ENCODE measurements around the gene KRT13.
A peak's percentile ranks its signal among the peaks of the same experiment; 100 is the strongest.

KRT13 gene

DNA sequence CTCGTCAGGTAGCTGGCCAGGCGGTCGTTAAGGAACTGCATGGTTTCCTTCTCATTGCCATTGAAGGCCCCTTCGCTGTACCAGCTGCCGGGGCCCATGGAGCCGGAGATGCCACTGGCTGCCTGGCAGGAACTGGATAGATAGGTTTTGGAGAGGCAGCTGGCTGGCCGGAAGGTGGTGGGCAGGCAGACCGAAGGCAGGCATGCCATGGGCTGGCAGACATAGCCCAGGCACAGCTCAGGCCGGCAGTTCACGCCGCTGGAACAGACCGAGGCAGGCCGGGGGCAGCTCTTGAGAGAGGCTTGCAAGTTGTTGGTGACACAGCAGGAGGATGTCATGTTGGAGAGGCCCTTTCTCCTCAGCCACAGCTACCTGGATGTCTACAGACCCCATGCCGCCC lies 38.4 kb downstream of the KRT13 start, which contains the start of gene KRT32:
TSS of gene KRT32 (minus strand) at position 399 of the 400 bp plus-strand sequence. CDS start at position 338, 61 bp downstream.
- no peak for DNase-seq (ENCODE audit: low spot score)

DNA sequence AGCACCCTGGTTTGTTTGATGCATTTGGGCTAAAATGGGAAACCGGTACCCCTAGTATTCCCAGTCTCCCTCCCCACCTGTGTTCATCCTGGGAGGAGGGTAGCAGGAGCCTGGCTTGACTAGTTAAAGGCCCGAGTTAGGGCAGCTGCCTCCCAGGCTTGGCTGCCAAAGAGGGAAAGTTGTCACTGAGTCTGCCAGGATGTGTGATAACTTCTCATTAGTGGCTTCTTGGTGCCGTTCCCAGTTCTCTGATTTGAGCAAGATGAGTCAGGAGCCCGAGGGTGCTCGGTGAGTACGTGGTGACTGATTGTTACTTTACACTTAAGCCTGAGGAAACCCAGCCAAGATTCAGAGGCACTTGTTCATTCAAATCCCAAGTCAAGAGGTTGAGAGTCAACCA lies 40.7 kb downstream of the KRT13 start:
- DNase-seq (ENCODE audit: low spot score) = peak; percentile 68

DNA sequence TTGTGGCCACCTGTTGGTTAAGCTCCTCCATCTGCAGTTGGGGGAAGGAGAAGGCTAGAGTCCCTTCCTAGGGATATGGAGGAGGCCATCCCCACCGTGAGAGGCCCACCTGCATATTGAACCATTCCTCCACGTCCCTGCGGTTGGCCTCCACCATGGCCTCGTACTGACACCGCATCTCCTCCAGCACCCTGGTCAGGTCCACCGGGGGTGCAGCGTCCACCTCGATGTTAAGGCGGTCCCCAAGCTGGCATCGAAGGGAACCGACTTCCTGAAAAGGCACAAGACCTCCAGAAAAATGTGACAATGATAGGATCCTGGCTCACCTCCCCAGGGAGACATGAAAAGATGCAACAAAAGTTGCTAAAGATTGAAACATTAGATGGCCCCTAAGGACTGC lies 41.2 kb downstream of the KRT13 start:
- DNase-seq (ENCODE audit: low spot score) = no peak

DNA sequence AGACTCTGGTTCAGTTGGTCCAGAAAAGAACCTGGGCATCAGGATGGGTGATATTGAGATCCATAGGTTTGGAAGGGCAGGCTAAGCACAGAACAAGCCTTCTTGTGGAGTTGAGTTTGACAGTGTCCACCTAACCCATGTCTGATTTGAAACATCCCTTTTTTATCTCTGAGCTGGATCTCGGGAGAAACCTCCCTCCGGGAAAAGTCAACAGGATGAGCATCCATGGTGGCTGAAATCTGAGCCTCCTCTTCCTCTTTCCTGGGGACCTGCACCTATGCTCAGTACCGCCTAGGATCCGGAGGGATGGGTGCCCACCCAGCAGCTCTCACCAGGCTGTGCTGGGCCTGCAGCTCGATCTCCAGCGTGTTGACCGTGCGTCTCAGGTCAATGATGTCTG lies 41.7 kb downstream of the KRT13 start:
- no peak for DNase-seq (ENCODE audit: low spot score)

DNA sequence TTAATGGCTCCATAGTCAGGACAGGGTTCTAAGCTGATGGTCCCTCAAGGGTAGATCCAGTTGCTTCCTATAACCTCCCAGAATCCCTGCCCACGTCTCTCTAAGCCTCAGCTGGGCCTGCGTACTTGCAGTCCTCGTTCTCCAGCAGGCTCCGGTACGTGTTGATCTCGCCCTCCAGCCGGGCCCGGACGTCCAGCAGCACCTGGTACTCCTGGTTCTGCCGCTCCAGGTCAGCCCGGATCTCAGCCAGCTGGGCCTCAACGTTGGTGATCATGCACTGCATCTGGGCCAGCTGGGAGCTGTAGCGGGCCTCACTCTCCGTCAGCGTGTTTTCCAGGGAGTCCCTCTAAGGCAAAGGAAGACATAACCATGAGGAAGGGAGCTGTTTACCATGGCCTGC lies 42.7 kb downstream of the KRT13 start:
- DNase-seq (ENCODE audit: low spot score) = no peak

DNA sequence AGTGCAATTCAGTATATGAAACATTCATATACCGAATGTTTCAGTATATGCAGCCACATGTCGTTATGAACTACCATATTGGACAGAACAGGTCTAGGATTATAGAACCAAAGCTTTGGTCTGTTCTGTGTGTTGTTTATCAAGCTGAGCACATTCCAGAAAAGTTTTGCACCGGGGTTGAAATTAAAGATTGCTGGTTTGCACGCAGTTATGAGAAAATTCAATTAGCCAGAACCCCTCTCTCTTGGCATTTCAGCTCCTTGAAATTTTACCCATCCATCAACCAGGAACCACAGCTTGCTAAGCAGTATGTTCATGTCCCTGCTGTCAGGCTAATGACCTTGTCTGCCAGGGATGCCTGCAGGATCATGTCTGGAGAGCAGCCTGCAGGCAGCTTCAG lies 47.7 kb downstream of the KRT13 start:
- DNase-seq (ENCODE audit: low spot score) = no peak

DNA sequence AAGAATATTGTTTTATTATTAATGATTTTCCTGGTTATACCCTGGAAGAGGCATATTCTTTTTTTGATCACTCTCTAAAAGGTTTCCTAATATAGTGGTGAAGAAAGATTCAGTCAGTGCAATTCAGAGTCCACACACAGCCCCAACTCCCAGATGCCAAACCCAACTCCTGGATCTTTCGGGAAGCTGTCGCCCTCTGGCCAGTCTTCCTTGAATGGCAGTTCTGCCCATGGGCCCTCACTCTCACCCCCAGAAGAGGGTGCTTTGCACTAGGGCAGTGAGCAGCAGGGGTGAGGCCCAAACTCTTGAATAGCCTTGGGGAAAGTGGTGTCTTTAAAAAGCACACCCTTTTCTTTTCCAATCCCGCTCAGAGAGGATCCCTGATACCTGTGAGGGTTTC lies 49.2 kb downstream of the KRT13 start:
- DNase-seq (ENCODE audit: low spot score) = no peak

DNA sequence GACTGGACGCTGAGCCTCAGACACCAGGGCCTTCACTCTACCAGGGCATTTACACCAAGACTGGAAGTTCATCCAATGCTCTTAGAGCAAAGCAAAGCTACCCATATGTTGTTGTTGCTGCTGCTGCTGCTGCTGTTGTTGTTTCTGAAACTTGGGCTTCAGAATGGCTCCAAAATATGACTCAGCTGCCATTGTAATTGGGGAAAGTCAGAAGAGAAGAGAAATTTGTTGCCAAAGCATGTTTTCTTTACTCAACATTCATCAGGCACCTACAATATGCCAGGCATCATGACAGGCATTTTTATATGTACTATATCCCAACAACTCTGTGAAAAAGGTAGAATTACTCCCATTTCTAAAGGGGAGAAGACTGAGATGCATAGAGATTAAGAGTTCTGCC lies 50.2 kb downstream of the KRT13 start:
- no peak for DNase-seq (ENCODE audit: low spot score)

DNA sequence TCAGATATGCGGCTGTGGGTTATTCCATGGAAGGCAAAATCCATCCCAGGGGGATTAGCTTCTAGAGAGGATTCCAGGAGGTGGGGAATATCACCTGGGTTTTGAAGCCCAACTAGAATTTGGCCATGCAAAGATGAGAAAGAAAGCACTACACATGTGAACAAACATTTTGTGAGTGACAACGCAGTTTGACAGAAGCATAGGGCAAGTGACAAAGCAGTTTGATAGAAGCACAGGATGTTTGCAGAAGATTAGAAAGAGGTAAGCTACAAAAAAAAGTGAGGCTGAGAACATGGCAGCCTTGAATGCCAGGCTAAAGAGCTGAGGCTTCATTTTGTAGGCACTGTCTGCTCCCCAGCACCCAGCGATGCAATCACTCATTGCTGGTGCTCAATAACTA lies 52.3 kb downstream of the KRT13 start:
- DNase-seq (ENCODE audit: low spot score) = no peak

DNA sequence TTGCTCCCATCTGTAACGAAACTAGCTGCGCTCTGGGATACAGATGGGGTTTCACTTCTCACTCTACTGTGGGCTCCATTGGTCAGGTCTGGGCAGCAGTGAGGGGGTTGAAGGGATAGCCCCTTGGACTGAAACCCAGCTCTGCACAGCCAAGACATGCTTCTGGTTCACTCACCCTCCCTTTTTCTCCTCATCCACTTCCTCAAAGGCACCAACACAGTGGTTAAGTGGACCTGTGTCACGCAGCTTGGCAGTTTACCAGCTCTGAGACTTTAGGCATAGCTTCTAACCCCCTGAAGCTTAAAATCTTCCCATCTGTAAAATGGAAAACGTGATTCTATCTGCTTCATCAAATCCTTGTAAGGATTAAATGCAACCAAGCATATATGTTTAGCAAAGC lies 53.1 kb downstream of the KRT13 start:
- no peak for DNase-seq (ENCODE audit: low spot score)

DNA sequence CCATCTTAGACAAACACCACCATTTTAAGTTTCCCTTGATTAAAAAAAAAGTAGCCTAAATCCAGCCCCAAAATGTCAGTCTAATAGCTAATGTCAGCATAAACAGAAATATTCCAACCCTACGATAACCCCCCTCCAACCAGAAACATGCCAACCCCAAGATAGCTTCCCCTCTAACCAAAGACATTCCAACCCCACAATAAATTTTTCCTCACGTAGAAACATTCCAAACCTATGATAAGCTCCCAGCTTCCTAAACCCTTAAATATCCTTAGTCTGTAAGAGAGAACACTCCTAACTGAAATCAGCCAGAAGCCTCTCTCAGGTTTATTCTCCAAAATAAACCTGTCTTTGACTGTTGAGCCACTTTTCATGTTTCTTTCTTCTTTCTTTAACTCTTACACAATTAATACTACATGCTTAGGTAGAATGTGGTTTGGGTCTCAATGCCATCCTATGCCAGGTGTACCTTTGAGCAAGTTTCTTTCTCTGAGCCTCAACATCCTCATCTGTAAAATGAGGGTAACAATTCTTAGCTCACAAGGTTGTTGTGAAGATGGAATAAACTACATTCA lies 54.2 kb downstream of the KRT13 start:
- no peak for DNase-seq (ENCODE audit: low spot score)

Measured in kidney capillary endothelial cell (primary cell).